ENCODE results near the gene PHETA2. TPM values are rescaled to one million over a fixed set of nuclear protein-coding genes. Genes with fewer than 3 reads are reported as not detected.

PHETA2 gene
- total RNA-seq, 1 donor from 2014 or later = 5.2 TPM

GRCh38 chr22:42060489-42060888, 13.6 kb upstream of the PHETA2 start:
- H3K9me3 Mint-ChIP-seq (ENCODE audit: low read depth) = peaks cover 25% of the 10 kb centered on the region
- peaks cover 22% of the 10 kb centered on the region for H3K36me3 Mint-ChIP-seq (ENCODE audit: insufficient read depth)
- no peak for DNase-seq (ENCODE audit: low spot score, unreplicated experiment)

DNA sequence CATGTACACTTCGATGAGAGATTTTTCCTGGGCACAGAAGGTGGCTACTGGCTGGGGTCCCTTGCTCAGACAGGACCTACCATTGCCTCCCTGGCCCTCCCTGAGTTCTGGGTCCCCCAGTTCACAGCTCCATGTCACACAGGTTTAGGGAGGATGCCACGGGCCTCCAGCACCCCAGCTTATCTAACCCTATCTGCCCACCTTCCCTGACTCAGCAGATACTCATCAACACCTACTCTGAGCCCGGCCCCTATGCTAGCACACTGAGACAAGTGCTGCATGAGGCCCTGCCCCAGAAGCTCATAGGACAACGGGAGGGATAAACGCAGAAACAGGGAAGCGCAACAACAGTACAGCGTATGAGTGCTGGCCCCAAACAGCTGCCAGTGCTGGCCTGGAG, 13.0 kb upstream of the PHETA2 start:
- DNase-seq (ENCODE audit: low spot score, unreplicated experiment) = no peak
- Mint-ChIP-seq H3K4me1 (ENCODE audit: low read depth) (no peaks in the 10 kb centered on the region), H3K27me3 (no peaks in the 10 kb centered on the region), H3K27ac (no peak overlapping the region), H3K36me3 (ENCODE audit: insufficient read depth) (peaks cover 25% of the 10 kb centered on the region), H3K4me3 (ENCODE audit: low read depth) (no peak overlapping the region), H3K9me3 (ENCODE audit: low read depth) (peaks cover 21% of the 10 kb centered on the region)
- no peak for TF ChIP-seq CTCF (IDR thresholded peaks at IDR 0.05; ENCODE audit: unreplicated experiment)

More at GRCh38 chr22:42060489-42060888, 13.6 kb upstream of the PHETA2 start:
- Mint-ChIP-seq H3K4me1 (ENCODE audit: low read depth) (no peaks in the 10 kb centered on the region), H3K27me3 (no peaks in the 10 kb centered on the region), H3K27ac (no peak overlapping the region), H3K4me3 (ENCODE audit: low read depth) (no peak overlapping the region)
- TF ChIP-seq CTCF (IDR thresholded peaks at IDR 0.05; ENCODE audit: unreplicated experiment) = no peak

DNA sequence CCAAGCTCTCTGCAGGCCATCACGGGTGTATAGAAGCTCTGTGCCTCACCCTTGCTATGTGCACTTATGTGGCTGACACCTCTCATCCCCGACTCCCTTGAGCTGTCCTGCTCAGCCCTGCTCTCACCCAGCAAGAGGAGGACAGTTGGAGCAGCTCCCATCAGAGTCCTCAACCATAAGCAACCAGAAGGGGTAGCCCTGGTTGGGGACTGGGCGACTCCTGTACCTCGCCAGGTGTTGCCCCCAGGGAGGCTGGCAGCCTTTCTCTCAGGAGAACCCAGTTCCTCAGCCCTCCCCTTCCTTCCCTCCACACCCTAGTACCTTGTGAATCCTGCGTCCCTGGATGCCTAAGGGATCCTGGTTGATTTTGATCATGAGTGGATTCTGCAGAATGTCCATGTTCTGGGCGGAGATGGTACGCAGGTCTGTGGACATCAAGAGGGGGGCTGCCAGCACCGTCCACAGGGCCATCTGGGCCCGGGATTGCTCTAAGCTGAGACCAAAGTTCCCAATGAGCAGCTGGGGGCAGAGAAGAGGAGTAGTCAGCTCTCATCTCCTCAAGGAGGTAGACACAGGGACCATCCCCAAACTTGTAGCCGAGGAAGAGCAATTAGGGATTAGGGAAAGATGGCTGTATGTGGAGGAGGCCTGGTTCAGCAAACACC, 11.4 kb upstream of the PHETA2 start:
- Mint-ChIP-seq H3K9me3 (ENCODE audit: low read depth) (peaks cover 6% of the 10 kb centered on the region), H3K4me3 (ENCODE audit: low read depth) (no peak overlapping the region), H3K27me3 (no peaks in the 10 kb centered on the region), H3K27ac (no peak overlapping the region), H3K4me1 (ENCODE audit: low read depth) (no peaks in the 10 kb centered on the region), H3K36me3 (ENCODE audit: insufficient read depth) (peaks cover 18% of the 10 kb centered on the region)
- TF ChIP-seq CTCF (IDR thresholded peaks at IDR 0.05; ENCODE audit: unreplicated experiment) = no peak
- DNase-seq (ENCODE audit: low spot score, unreplicated experiment) = no peak

DNA sequence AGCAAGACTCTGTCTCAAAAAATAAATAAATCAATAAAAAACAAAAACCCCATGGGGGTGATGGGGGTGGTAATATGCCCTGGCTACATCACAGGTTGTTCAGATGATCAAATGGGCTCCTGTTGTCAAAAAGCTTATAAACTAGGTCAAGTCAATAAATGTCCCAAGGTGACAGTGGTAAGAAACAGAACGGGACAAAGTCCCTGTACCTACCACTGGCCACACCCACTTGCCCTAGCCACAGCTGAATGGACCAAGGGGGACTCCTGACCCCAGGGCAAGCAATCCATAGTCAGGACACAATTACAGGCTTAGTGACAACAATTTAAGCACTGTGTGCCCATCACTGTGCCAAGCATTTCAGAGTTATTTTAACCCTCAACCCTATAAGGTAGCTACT, 9.4 kb upstream of the PHETA2 start:
- Mint-ChIP-seq H3K27me3 (no peaks in the 10 kb centered on the region), H3K36me3 (ENCODE audit: insufficient read depth) (peaks cover 11% of the 10 kb centered on the region), H3K4me1 (ENCODE audit: low read depth) (no peaks in the 10 kb centered on the region), H3K9me3 (ENCODE audit: low read depth) (no peaks in the 10 kb centered on the region), H3K27ac (no peak overlapping the region), H3K4me3 (ENCODE audit: low read depth) (no peak overlapping the region)
- TF ChIP-seq CTCF (IDR thresholded peaks at IDR 0.05; ENCODE audit: unreplicated experiment) = no peak
- DNase-seq (ENCODE audit: low spot score, unreplicated experiment) = no peak

DNA sequence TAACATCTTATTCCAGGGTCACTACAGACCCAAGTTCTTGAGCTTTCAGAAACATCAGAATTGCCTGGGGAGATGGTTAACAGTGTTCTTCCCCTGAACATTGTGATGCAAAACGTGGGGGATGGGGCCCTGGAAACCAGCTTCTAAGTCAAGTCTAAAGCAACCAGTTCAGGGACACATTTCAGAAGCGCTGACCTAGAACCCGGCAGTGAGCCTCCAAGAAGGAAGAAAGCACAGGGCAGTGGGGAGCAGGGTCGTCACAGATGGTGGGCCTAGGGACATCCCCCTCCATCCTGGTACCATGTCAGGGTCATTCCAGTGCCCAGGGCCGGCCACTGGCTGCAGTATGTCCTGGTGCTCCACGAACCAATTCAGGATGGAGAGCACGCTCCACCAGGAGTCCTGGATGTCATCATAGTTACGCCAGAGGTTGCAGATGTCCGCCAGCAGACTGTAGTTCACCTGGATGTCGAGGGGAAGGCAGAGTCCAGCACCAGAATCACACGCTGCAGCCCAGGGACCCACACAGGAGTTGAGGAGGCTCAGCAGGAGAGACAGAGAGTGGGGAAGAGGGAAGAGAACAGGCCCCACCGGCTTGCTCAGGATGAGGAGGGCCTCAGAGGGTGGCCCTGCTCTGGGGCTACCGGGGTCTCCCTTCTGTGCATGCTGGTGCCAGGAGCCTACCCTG, 8.5 kb upstream of the PHETA2 start:
- H3K27ac Mint-ChIP-seq = no peak overlapping the region
- H3K4me1 Mint-ChIP-seq (ENCODE audit: low read depth) = peaks cover 4% of the 10 kb centered on the region
- H3K4me3 Mint-ChIP-seq (ENCODE audit: low read depth) = no peak overlapping the region
- no peak for TF ChIP-seq CTCF (IDR thresholded peaks at IDR 0.05; ENCODE audit: unreplicated experiment)
- H3K27me3 Mint-ChIP-seq = no peaks in the 10 kb centered on the region
- H3K9me3 Mint-ChIP-seq (ENCODE audit: low read depth) = no peaks in the 10 kb centered on the region
- DNase-seq (ENCODE audit: low spot score, unreplicated experiment) = no peak
- peaks cover 9% of the 10 kb centered on the region for H3K36me3 Mint-ChIP-seq (ENCODE audit: insufficient read depth)
